Lung (tissue), 16 donors: ENCODE measurements around the gene SUMO4. TPM values are rescaled to one million over a fixed set of nuclear protein-coding genes. Genes with fewer than 3 reads are reported as not detected.

ENCODE experiments used
- ATAC-seq: fragments of 200-7000 bp; cut with Tn5 transposase; one replicate; pipeline ENCODE4 v1.9.1; 2020; ENCODE audit warnings: moderate number of reproducible peaks; ENCODE audit not compliant: insufficient read depth, low FRiP score
- DNase-seq, 3 donors: peaks; one replicate each; pipeline ENCODE4 v3.0.0-alpha.2; 2013 to 2017
- H3K27ac ChIP-seq, 2 donors: one replicate each; pipeline ENCODE4 v1.5.1; 2013; ENCODE audit warnings: mild to moderate bottlenecking in 2 of 2, moderate library complexity in 2 of 2, control low read depth in 1 of 2, inconsistent platforms in 1 of 2, low read depth in 1 of 2, low read length in 1 of 2
- H3K27me3 ChIP-seq, 3 donors: one replicate each; pipeline ENCODE4 v1.5.1; 2013; ENCODE audit warnings: low read length in 2 of 3; ENCODE audit not compliant: control insufficient read depth in 3 of 3, insufficient read depth in 3 of 3
- H3K36me3 ChIP-seq, 4 donors: one replicate each; pipeline ENCODE4 v1.5.1; 2013; ENCODE audit warnings: low read length in 4 of 4, mild to moderate bottlenecking in 1 of 4, moderate library complexity in 1 of 4; ENCODE audit not compliant: control insufficient read depth in 4 of 4, insufficient read depth in 4 of 4
- H3K4me1 ChIP-seq, 5 donors: one replicate each; pipeline ENCODE4 v1.5.1; 2013; ENCODE audit warnings: low read length in 5 of 5, mild to moderate bottlenecking in 2 of 5, moderate library complexity in 1 of 5; ENCODE audit not compliant: control insufficient read depth in 5 of 5, insufficient read depth in 5 of 5
- H3K4me3 ChIP-seq: one replicate; pipeline ENCODE4 v1.5.1; 2013; ENCODE audit warnings: mild to moderate bottlenecking, control low read depth, moderate library complexity
- H3K9ac ChIP-seq, 2 donors: one replicate each; pipeline ENCODE4 v1.5.1; 2013; ENCODE audit warnings: low read length in 2 of 2, control low read depth in 1 of 2; ENCODE audit not compliant: insufficient read depth in 1 of 2
- H3K9me3 ChIP-seq, 4 donors: one replicate each; pipeline ENCODE4 v1.5.1; 2013; ENCODE audit warnings: low read length in 3 of 4, mild to moderate bottlenecking in 1 of 4, moderate library complexity in 1 of 4; ENCODE audit not compliant: control insufficient read depth in 4 of 4, insufficient read depth in 3 of 4
- WGBS, 2 donors: extraction: QIAGEN DNeasy Blood & Tissue Kit; methylation state at CpG; one replicate each; pipeline ENCODE4 v1.1.7; 2013; 5-methylcytosine and 5-hydroxymethylcytosine counted together
- long read RNA-seq, 5 donors: transcript quantifications; one replicate each; lab custom pipeline, GENCODE V29; 2026
- polyA plus RNA-seq, 2 donors: library from polyadenylated mRNA; stranded (reverse); fragments of 200-250 nt; gene quantifications; one replicate each; pipeline ENCODE4 v1.2.1, GENCODE V29; 2013
- total RNA-seq, 2 donors: library from RNA; depleted of rRNA in 1 of 2; stranded (reverse); fragments of >200 nt in 1 of 2; gene quantifications; one replicate each; pipeline ENCODE4 v1.2.1, GENCODE V29; 2014 to 2021
- TF ChIP-seq, protein P1 (sequence below): IDR thresholded peaks from 2 replicates; pipeline ENCODE4 v1.5.1; 2012; ENCODE audit warnings: mild to moderate bottlenecking; ENCODE audit errors: control extremely low read depth, extremely low read depth
- donor health status: control.
- donor health status: control.
- donor health status: Bipolar disorder and iron deficiency.
- donor health status: healthy.
- donor health status: DM: yes; HTN: yes; CAD: no.

Gene SUMO4
- total RNA-seq (10 to 100 TPM in 1 of 2 donors, 1 to 10 TPM in 1; 1.7 to 12.9 TPM), polyA plus RNA-seq (under 1 TPM; 0.11 to 0.14 TPM)
- long read RNA-seq, donor 1, result 0 reads
- long read RNA-seq, donor 2, result 0 reads
- long read RNA-seq, donor 3, result 0 reads
- long read RNA-seq, donor 4, result 0 reads
- long read RNA-seq, donor 5, result 0 reads

DNA sequence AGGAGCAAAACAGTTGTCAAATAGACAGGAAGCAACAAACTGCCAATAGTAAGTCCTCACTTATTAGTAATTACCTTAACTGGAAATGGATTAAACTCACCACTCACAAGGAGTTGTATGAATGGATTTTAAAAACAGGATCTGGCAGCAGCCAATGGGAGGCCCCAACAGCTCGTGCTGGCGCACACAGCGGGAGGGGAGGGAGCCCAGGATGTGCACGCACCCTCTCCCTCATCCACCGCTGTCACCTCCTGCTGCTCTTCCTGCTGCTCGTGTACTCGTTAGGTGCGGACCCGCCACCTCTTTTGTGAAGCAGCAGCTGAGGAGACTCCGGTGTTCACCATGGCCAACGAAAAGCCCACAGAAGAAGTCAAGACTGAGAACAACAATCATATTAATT is at the start of gene SUMO4:
Gene SUMO4 (plus strand): TSS at position 213 of the 400 bp plus-strand sequence. CDS start 130 bp downstream, at position 343.
- 95 to 96% methylated on average over 11 of the region's 11 CpGs for WGBS, 2 donors
- H3K4me3 ChIP-seq, result no peak within 1 kb of the TSS
- DNase-seq (no peak), ATAC-seq (no peak)
- no peak within 1 kb of the TSS for H3K27ac ChIP-seq
- H3K4me1 ChIP-seq, result no peaks in the 10 kb centered on the region
- H3K9ac ChIP-seq, result no peak within 1 kb of the TSS
- TF ChIP-seq, protein P1, sequence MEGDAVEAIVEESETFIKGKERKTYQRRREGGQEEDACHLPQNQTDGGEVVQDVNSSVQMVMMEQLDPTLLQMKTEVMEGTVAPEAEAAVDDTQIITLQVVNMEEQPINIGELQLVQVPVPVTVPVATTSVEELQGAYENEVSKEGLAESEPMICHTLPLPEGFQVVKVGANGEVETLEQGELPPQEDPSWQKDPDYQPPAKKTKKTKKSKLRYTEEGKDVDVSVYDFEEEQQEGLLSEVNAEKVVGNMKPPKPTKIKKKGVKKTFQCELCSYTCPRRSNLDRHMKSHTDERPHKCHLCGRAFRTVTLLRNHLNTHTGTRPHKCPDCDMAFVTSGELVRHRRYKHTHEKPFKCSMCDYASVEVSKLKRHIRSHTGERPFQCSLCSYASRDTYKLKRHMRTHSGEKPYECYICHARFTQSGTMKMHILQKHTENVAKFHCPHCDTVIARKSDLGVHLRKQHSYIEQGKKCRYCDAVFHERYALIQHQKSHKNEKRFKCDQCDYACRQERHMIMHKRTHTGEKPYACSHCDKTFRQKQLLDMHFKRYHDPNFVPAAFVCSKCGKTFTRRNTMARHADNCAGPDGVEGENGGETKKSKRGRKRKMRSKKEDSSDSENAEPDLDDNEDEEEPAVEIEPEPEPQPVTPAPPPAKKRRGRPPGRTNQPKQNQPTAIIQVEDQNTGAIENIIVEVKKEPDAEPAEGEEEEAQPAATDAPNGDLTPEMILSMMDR, result no peak
- peaks cover 0 to 2% (median 0%) of the 10 kb centered on the region in 4 donors for H3K9me3 ChIP-seq
- H3K36me3 ChIP-seq, result peaks cover 3 to 16% (median 11%) of the 10 kb centered on the region in 4 donors
- H3K27me3 ChIP-seq, result no peaks in the 10 kb centered on the region

DNA sequence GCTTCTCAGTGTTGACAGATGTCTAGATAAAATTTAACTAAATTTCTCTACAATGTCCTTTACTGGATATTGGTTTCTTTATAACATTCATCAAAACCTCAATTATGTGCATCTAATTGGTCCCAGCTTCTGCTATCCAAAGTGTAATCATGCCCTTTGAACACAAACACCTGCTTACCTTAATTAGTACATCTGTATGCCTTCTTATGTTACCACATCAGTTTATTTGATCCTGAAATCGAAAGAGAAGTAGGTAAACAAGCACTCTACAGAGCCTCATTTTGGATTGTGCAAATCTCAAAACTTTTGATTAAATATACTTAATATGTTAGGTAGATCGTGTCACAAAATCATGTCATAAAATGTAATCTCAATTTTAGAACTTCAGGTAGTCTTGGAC is 46.1 kb upstream of the SUMO4 start:
- no peak overlapping the region for H3K9ac ChIP-seq
- peaks cover 0 to 6% (median 1%) of the 10 kb centered on the region in 4 donors for H3K36me3 ChIP-seq
- no peaks in the 10 kb centered on the region for H3K27me3 ChIP-seq
- H3K27ac ChIP-seq, result no peak overlapping the region
- DNase-seq (no peak), ATAC-seq (no peak)
- no peak overlapping the region for H3K4me3 ChIP-seq
- H3K9me3 ChIP-seq, result no peaks in the 10 kb centered on the region
- TF ChIP-seq, protein P1, result no peak
- peaks cover 0 to 2% (median 0%) of the 10 kb centered on the region in 5 donors for H3K4me1 ChIP-seq
- 73 to 94% methylated on average over 2 of the region's 2 CpGs for WGBS, 2 donors

DNA sequence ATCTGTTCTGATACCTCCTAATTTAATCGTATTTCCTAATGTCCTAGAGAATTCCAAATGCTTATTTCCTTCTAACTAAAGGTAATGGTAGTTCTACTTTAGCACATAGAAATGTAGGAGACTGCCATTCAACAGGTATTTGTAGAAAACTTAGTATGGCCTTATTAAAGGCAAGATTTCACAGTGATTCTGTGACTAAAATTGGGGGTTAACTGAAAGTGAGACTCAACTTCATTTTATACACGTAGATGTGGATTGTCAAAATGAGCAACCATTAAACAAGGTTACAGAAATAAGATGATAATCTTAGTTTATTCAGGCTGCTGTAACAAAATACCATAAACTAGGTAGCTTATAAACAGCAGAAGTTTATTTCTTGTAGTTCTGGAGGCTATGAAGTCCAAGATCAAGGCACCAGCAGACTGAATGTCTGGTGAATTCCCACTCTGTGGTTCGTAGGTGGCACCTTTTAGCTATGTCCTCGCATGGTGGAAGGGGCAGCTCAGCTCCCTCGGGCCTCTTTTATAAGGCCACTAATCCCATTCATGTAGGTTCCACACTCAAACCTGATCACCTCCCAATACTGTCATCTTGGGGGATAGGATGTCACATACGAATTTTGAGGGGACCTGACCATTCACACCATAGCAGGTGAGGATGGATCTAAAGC is 43.8 kb upstream of the SUMO4 start:
- ATAC-seq (no peak), DNase-seq (no peak)
- Histone ChIP-seq H3K4me3 (no peak overlapping the region), H3K9me3 (peaks cover 0 to 1% (median 0%) of the 10 kb centered on the region in 4 donors), H3K4me1 (peaks cover 0 to 4% (median 0%) of the 10 kb centered on the region in 5 donors), H3K36me3 (peaks cover 0 to 6% (median 1%) of the 10 kb centered on the region in 4 donors), H3K27me3 (no peaks in the 10 kb centered on the region), H3K27ac (no peak overlapping the region), H3K9ac (no peak overlapping the region)
- TF ChIP-seq, protein P1, result no peak
- WGBS, 2 donors, result 92 to 93% methylated on average over 6 of the region's 6 CpGs
